ENCODE results near the gene MYO9B.
A peak's percentile ranks its signal among the peaks of the same experiment; 100 is the strongest.
"Not testable (repeated sequence)": the region's sequence is repeated elsewhere in the genome, so short reads cannot be mapped to it uniquely, and the experiment has no call there.

Gene MYO9B

DNA sequence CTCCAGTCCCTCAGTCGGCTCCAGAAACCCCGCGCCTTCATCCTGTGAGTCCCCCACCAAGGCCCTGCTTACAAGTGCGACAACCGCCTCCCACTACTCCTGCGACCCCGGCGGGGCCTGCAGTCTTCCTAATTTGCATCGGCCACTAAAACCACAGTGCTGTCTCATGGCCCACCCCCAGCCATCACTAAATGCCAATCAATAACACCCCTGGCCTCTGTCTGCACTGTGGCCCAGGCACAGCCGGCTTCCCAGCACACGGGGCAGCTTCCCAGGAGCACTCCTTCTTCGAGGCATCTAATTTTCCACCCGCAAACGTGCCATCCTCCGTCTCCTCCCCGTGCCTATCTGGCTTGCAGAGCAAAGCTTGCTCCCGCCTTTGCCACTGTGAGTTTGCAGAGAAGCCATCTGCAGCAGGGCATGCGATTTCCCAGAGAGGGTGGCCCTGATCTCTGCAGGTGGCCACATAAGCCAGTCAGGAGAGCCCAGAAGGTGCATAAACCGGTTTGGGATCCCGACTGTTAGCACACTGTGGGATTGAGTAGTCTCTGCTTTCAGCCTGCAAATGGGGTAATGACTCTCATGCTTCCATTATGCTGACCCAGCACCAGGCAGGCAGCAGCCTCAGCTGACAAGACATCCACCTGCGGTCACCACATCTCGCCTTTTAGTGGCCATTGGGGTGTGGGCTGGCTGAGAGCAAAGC lies 105.6 kb downstream of the MYO9B start:
- DNase-seq (ENCODE audit: low read depth in 2 of 2), result no peak

DNA sequence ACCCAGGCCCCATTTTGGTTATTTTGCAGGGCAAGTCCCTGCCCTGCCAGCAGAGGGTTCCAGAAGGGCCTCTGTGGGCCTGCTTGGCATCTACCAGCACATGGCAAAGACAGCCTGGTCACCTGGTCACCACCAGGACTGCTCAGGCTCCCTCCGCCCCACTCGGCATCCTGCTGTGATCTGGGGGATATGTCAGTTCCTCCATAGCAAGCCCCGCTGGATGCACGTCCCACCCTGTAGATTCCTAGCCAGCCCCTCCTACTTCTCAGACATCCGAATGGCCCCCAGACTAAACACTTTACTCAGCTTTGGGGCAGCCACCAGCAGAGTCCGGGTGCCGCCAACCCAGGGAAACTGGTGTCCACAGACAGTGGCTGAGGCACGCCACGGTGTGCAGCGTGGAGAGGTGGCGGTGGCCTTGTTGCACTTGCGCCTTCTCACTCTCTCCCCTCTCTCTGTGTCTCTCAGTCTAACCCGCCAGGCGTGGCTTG lies 107.7 kb downstream of the MYO9B start:
- DNase-seq (ENCODE audit: low read depth in 2 of 2), result no peak

DNA sequence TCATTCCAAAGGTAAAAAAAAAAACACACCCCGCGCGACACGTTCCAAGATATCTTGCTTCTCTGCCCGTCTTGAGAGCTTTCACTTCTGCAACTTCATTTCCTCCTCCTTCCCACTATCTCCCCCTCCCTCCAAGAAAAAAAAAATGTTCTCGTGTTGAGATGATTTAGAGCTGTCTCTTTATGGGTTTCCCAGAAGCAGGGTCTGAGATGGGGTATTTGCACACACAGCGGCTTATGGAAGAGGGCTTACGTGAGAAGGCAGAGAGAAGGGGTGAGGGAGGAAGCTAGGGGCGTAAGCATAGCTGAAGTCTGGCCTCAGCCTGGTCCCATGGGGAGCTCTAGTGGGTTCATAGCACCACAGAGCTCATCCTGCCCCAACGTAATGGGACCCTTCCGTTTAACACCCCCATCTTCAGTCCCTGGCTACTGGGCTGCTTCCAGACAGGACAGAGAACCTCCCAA lies 108.3 kb downstream of the MYO9B start:
- DNase-seq (ENCODE audit: low read depth in 2 of 2), result no peak

DNA sequence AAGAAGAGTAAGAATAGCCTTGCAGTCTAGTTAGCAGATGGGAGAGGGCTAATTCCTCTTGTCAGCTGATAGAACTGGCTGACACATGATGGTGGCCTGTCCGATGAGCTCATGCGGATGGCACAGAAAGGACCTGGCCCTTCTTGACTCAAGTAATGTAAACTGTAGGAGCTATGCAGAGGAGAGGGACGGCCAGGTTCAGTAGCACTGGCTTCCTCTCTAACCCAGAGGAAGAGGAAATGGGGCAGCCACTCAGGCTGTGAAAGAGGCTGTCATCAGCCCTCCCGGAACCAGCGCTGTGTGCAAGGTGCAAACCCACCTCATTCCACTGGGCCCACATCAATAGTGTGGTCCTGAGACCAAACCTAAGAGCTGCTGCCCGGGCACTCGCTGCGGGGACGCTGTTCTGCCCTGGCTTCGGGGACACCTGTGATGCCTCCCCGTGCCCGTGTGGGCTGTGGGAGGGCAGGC lies 108.8 kb downstream of the MYO9B start:
- DNase-seq (ENCODE audit: low read depth in 2 of 2), result peak in 1 of 2 donors; percentile 29

DNA sequence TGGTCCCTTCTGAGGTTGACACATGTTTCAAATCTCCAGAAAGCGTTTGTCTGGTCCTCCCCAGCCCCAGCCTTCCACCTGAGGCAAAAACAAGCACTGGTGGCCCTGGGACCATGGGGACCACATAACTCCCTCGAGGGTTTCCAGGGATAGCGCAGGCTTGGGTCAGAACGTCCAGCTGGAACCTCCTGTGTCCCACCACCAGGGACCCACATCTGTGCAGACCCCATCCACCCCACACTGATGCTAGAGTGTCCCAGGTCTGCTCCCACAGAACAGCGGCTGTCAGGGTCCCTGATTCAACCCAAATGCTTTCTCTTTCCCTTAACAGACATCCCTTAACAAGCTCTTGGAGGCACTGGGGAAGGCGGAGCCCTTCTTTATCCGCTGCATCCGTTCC lies 110.0 kb downstream of the MYO9B start:
- no peak for DNase-seq (ENCODE audit: low read depth in 2 of 2)

DNA sequence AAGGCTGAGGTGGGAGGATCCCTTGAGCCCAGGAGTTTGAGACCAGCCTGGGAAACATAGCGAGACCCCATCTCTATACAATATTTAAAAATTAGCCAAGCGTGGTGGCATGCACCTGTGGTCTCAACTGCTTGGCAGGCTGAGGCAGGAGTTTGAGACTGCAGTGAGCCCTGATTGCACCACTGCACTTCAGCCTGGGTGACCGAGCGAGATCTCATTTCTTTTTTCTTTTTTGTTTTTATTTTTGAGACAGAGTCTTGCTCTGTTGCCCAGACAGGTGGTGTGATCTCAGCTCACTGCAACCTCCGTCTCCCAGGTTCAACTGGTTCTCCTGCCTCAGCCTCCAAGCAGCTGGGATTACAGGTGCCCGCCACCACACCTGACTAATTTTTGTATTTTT lies 116.2 kb downstream of the MYO9B start:
- not testable (repeated sequence) for DNase-seq (ENCODE audit: low read depth in 2 of 2)

DNA sequence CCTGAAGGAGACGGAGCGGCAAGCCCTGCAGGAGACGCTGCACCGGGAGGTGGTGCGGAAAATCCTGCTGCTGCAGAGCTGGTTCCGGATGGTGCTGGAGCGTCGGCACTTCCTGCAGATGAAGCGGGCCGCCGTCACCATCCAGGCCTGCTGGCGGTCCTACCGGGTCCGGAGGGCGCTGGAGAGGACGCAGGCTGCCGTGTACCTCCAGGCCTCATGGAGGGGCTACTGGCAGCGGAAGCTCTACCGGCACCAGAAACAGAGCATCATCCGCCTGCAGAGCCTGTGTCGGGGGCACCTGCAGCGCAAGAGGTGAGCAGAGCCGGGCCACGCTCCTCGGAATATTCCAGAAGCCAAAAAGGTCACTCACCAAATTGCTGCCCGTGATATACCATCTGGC lies 117.2 kb downstream of the MYO9B start:
- no peak for DNase-seq (ENCODE audit: low read depth in 2 of 2)

DNA sequence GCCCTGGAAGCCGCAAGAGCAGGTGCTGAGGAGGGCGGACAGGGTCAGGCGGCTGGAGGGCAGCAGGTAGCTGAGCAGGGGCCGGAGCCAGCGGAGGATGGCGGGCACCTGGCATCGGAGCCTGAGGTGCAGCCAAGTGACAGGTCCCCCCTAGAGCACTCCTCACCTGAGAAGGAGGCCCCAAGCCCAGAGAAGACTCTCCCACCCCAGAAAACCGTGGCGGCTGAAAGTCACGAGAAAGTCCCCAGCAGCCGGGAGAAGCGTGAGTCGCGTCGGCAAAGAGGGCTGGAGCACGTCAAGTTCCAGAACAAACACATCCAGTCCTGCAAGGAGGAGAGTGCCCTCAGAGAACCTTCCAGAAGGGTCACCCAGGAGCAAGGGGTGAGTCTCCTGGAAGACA lies 119.0 kb downstream of the MYO9B start:
- no peak for DNase-seq (ENCODE audit: low read depth in 2 of 2)

DNA sequence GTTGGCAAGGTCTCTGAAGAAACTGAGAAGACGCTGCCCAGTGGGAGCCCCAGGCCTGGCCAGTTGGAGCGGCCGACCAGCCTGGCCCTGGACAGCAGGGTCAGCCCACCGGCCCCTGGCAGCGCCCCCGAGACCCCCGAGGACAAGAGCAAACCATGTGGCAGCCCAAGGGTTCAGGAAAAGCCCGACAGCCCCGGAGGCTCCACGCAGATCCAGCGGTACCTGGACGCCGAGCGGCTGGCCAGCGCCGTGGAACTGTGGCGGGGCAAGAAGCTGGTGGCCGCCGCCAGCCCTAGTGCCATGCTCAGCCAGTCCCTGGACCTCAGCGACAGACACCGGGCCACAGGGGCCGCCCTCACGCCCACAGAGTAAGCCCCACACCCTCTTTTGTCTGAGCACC lies 119.5 kb downstream of the MYO9B start:
- no peak for DNase-seq (ENCODE audit: low read depth in 2 of 2)

DNA sequence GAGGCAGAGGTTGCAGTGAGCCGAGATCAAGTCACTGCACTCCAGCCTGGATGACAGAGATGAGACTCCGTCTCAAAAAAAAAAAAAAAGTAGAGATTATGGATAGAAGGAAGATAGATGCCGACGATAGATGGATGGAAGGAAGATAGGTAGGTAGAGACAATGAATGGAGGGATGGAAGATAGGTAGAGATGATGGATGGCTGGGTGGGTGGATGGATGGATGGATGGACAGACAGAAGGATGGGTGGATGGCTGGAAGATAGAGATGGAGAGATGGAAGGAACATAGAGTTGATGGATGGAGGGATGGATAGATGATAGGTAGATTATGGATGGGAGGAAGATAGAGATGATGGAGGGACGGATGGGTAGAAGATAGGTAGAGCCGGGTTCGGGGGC lies 121.0 kb downstream of the MYO9B start:
- no peak for DNase-seq (ENCODE audit: low read depth in 2 of 2)

DNA sequence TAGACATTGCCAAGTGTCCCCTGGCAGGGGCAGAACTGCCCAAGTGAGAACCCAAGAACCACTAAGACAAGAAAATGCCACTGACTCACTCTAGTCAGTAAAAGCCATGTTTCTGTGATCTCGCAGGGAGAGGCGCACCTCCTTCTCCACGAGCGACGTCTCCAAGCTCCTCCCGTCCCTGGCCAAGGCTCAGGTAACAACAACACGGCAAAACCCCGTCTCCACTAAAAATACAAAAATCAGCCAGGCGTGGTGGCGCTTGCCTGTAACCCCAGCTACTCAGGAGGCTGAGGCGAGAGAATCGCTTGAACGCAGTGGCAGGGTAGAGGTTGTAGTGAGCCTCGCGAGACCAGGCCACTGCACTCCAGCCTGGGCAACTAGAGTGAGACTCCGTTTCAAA lies 122.1 kb downstream of the MYO9B start:
- DNase-seq (ENCODE audit: low read depth in 2 of 2), result no peak

DNA sequence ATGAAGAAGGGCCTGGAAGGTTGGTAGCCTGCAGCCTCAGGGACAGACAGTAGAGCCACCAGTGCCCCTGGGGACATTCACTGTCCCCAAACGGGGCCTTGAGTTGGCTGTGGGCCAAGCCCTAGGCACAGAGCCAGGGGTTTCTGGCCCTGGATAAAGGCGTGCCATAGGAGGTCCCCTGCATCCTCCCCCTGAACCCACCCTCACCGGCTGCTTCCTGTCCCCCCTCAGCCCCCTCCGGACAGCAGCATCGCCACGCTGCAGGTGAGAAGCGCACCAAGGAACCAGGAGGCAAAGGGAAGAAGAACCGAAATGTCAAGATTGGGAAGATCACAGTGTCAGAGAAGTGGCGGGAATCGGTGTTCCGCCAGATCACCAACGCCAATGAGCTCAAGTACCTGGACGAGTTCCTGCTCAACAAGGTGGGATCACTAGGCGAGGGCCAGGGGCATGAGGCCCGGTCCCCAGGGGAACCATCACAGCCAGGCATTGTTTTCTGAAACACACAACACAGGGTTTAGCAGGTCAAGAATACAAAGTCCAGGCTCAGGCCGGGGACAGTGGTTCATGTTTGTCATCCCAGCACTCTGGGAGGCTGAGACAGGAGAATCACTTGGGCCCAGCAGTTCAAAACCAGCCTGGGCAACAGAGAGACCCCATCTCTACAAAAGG lies 125.0 kb downstream of the MYO9B start:
- DNase-seq (ENCODE audit: low read depth in 2 of 2), result no peak

DNA sequence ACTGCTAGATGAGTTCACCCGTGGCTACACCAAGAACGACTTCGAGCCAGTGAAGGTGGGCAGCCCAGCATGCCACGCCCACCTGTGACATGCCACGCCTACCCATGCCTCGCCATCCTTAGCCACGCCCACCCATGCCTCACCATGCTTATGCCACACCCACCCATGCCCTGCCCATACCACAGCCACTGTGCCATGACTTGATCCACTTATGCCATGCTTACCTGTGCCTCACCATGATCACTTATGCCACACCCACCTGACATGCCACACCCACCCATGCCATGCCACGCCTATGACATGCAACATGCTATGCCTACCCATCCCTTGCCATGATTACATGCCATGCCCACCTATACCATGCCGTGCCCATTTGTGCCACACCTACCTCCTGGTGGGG lies 126.7 kb downstream of the MYO9B start:
- no peak for DNase-seq (ENCODE audit: low read depth in 2 of 2)

DNA sequence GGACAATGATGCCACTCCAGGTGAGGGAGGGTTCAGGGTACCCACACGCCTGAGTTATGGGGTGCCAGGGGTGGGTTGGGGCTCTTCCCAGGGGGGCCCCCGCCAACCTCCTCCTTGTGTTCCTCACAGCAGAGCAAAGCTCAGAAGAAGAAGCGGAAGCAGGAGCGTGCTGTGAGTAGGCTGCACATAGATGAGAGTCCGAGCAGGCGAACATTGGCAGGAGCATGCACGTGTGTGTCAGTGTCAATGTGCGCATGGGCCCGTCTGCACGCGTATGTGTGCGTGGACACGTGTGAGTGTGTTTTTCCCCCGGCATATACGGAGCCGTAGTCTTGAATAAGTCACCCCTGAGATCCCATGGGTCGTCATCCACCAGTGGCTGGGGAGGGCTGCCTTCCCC lies 127.1 kb downstream of the MYO9B start:
- DNase-seq (ENCODE audit: low read depth in 2 of 2), result no peak

DNA sequence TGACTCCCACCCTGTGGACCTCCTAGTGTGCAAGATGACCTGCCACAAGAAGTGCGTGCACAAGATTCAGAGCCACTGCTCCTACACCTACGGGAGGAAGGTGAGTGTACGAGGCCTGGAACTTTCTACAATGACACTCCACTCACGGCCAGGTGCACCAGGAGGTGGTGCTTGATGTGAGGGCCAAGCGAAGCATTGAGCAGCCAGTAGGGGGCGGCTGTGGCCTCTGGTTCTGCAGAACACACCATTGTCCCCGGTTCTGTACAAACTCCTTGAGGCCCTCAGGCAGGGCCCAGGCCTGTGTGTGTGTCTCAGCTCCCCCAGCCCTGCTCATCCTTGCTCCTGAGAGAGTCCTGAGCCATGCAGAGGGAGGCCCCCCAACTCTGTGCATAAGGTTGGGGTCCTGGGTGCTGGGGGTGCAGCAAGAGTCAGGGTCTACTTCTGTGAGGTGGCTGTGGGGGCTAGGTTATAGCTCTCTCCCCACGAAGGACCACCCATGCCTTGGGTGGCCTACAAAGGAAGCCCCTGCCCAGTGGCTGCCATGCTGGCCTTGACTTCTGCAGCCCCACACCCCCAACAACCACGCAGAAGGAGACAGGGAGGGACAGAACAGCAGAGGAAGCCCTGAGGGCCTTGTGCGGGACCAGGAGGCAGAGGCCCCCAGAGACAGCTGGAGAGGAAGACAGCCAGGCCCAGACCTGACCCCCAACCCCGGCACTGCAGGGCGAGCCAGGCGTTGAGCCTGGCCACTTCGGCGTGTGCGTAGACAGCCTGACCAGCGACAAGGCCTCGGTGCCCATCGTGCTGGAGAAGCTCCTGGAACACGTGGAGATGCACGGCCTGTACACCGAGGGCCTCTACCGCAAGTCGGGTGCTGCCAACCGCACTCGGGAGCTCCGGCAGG lies 129.9 kb downstream of the MYO9B start:
- no peak for DNase-seq (ENCODE audit: low read depth in 2 of 2)

DNA sequence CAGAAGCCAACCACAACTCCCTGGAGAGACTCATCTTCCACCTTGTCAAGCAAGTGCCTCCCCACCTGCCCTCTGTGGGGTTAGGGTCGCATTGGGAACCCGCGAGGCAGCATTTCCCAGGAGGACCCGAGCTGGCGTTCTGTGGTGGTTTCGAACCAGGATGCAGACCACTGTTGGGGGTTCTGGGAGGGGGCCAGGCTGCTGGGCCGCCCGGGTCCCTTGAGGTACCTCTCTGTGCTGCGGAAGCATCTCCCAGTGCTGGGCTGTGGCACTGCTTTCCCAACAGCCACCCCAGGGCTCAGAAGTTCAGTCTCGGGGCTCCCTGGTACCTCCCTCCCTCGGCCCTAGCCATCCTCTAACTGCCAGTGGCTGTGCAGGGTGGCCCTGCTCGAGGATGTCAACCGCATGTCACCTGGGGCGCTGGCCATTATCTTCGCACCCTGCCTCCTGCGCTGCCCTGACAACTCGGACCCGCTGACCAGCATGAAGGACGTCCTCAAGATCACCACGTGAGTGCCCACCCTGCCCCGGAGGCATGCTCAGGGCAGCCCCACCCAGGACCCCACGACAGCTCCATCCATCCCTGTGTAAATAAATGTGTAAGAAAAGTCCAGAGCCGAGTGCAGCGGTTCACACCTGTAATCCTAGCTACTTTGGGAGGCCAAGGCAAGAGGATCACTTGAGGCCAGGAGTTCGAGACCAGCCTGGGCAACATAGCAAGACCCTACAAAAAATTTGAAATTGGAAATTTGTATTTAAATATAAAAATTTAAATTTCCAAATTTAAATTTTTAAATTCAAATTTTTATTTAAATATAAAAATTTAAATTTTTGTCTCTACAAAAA lies 131.4 kb downstream of the MYO9B start:
- DNase-seq (ENCODE audit: low read depth in 2 of 2), result no peak

DNA sequence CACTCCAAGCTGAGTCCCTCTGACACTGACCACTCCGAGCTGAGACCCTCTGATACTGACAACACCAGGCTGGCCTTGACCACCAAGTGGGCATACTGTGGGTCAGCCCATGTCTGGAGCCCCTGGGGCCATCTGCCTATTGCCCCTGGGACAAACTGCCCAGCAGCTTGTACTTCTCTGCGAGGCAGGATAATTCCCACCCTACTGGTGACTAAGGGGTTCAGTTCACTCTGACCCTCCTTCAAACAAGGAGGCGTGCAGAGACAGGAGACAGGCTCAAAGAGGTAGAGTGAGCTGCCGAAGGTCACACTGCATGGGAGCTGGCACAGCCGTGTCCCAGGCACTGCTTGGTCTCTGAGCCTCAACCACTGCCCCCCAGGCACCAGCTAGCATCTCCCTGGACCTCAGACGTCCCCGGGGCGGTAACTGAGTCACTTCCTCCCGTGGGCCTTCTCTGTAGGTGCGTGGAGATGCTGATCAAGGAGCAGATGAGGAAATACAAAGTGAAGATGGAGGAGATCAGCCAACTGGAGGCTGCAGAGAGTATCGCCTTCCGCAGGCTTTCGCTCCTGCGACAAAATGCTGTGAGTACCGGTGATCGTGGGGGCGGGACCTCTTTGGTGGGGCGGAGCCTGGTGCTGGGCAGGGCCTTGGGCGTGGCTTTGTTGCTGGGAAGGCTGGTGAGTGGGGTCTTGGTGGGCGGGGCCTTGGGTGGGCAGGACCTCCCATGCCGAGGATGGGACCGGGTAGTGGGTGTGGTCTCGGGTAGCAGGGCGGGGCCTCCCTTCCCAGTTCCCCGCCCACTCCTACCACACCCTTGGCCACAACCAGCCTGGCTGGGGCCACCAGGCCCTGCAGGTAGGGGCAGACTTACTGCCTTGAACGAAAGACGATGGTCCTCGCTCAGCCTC lies 133.8 kb downstream of the MYO9B start:
- no peak for DNase-seq (ENCODE audit: low read depth in 2 of 2)

DNA sequence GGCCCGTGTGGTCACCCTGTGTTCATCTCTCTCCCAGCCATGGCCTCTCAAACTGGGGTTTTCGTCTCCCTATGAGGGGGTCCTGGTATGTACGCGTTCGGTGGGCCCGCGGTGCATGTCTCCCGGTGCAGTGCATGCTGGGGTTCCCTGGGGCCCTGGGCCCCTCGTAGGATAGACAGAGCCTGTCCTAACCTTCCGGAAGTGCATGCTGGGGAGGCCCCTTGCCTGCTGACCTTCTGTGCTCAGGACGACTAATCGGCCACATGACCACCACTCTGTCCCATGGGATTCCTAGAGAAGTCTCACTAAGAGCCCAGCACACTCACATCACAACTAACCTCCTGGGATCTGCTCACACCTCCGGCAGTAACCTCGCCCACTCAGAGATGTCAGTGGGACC lies 134.7 kb downstream of the MYO9B start:
- DNase-seq (ENCODE audit: low read depth in 2 of 2), result no peak

DNA sequence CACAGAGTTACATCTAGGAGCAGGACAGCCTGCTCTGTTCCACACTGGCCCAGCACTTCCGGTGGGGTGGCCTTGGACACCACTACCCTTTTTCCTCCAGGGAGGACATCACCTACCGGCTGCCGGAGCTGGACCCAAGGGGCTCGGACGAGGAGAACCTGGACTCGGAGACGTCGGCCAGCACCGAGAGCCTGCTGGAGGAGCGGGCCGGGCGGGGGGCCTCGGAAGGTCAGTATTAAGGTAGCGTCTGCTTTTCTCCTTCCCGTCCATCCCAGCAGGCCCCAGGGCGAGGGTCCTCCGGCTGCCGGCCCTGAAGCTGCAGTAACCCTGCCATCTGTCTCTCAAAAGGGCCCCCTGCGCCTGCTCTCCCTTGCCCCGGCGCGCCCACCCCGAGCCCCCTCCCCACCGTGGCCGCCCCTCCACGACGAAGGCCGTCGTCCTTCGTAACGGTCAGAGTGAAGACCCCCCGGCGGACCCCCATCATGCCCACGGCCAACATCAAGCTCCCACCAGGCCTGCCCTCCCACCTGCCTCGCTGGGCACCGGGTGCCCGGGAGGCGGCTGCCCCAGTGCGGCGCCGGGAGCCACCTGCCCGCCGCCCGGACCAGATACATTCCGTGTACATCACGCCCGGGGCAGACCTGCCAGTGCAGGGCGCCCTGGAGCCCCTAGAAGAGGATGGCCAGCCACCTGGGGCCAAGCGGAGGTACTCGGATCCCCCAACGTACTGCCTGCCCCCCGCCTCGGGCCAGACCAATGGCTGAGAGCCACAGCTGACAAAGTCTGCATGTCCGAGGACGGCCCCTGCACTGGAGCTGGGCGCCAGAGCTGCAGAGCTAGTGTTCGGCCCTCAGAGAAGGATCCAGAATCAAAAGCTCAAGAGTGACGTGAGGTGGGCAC lies 136.2 kb downstream of the MYO9B start:
- no peak for DNase-seq (ENCODE audit: low read depth in 2 of 2)
